Sigmoid colon (tissue), 7 donors: ENCODE data around the gene SPOCK2. TPM values are rescaled to one million over a fixed set of nuclear protein-coding genes. Genes with fewer than 3 reads are reported as not detected.
A peak's percentile ranks its signal among the peaks of the same experiment; 100 is the strongest.

ENCODE experiments used
- DNase-seq: peaks from one replicate; pipeline ENCODE4 v3.0.0-alpha.2; 2019
- H3K27ac ChIP-seq, 4 donors: fragments of 200-600 bp; sonication (generic); one replicate each; pipeline ENCODE4 v1.5.1; 2016 to 2019; ENCODE audit warnings: mild to moderate bottlenecking in 1 of 4
- H3K27me3 ChIP-seq, 3 donors: fragments of 200-600 bp; sonication (generic); one replicate each; pipeline ENCODE4 v1.5.1; 2019; ENCODE audit warnings: mild to moderate bottlenecking in 1 of 3
- H3K36me3 ChIP-seq, 4 donors: fragments of 200-600 bp; sonication (generic); one replicate each; pipeline ENCODE4 v1.5.1; 2016 to 2019
- H3K4me1 ChIP-seq, 4 donors: fragments of 200-600 bp; sonication (generic); one replicate each; pipeline ENCODE4 v1.5.1; 2017 to 2019
- H3K4me3 ChIP-seq, 4 donors: fragments of 200-600 bp; sonication (generic); one replicate each; pipeline ENCODE4 v1.5.1; 2017 to 2019; ENCODE audit warnings: mild to moderate bottlenecking in 2 of 4, moderate library complexity in 1 of 4
- H3K9me3 ChIP-seq, 4 donors: fragments of 200-600 bp in 3 of 4; sonication (generic) in 3 of 4; one replicate each; pipeline versions ENCODE4 v1.5.1 to v1.6.1; 2013 to 2019
- CTCF ChIP-seq, 4 experiments: fragments of 450-650 bp in 3 of 4; fragments of 200-600 bp in 1 of 4; IDR thresholded peaks; one replicate each; pipeline ENCODE4 v1.5.1; 2016 to 2019; ENCODE audit warnings: antibody characterized with exemption in 4 of 4, mild to moderate bottlenecking in 3 of 4, moderate library complexity in 2 of 4
- EP300 ChIP-seq, 4 donors: sonication (generic); formaldehyde crosslinking; IDR thresholded peaks; one replicate each; pipeline ENCODE4 v1.6.1; 2017; ENCODE audit warnings: antibody characterized with exemption in 4 of 4
- POLR2A ChIP-seq, 2 donors: fragments of 450-650 bp; IDR thresholded peaks; one replicate each; pipeline ENCODE4 v1.6.1; 2016; ENCODE audit warnings: antibody characterized with exemption in 2 of 2, mild to moderate bottlenecking in 2 of 2, moderate library complexity in 2 of 2
- POLR2AphosphoS5 ChIP-seq, 4 donors: sonication (generic); formaldehyde crosslinking; IDR thresholded peaks; one replicate each; pipeline ENCODE4 v1.6.1; 2017; ENCODE audit warnings: antibody characterized with exemption in 4 of 4
- WGBS, 2 donors: extraction: QIAGEN DNeasy Blood & Tissue Kit; methylation state at CpG; one replicate each; pipeline ENCODE4 v1.1.7; 2013; 5-methylcytosine and 5-hydroxymethylcytosine counted together
- intact Hi-C: fragments of 100-400 bp; cut with DNase I; formaldehyde crosslinking; loops from one replicate; pipeline ENCODE4 v1.15.1; 2023
- polyA plus RNA-seq, 3 donors: library from polyadenylated mRNA; stranded (reverse); fragments of 200-250 nt; gene quantifications; one replicate each; pipeline ENCODE4 v1.2.3, GENCODE V29; 2013
- total RNA-seq, 4 donors: library from RNA; depleted of rRNA; stranded (reverse); fragments of >200 nt; gene quantifications; one replicate each; pipeline ENCODE4 v1.1.0, GENCODE V29; 2016
- donor health status: healthy with polysubstance abuse.
- donor health status: Bipolar disorder and iron deficiency.
- donor health status: healthy.

The SPOCK2 gene
- total and polyA plus RNA-seq, 7 donors, result 0.60 to 59.5 (median 7.8) TPM

- Histone ChIP-seq H3K27ac (no peak overlapping the region), H3K36me3 (no peaks in the 10 kb centered on the region), H3K4me1 (peaks cover 0 to 12% (median 8%) of the 10 kb centered on the region in 4 donors), H3K4me3 (no peak overlapping the region), H3K9me3 (no peaks in the 10 kb centered on the region), H3K27me3 (no peaks in the 10 kb centered on the region)
- intact Hi-C loops, result loop anchor here (5.0 to 10.0 kb wide), 4 partner anchors 172 to 733 kb away; partner anchors contain the start of genes ANAPC16 and ASCC1
- WGBS, 2 donors, result 80 to 83% methylated on average over 2 of the region's 2 CpGs
- TF ChIP-seq POLR2A (IDR thresholded peaks at IDR 0.05) (no peak), POLR2AphosphoS5 (IDR thresholded peaks at IDR 0.05) (no peak), CTCF (IDR thresholded peaks at IDR 0.05) (no peak), EP300 (IDR thresholded peaks at IDR 0.05) (no peak)
- DNase-seq, result no peak
Measured at GRCh38 chr10:72045586-72045985, 42.8 kb downstream of the SPOCK2 start.

- intact Hi-C loops, result loop anchor here (1.0 to 10.0 kb wide), 5 partner anchors 88 to 732 kb away; partner anchors contain the start of genes ANAPC16 and ASCC1
- no peak overlapping the region for H3K4me3 ChIP-seq
- no peaks in the 10 kb centered on the region for H3K36me3 ChIP-seq
- no peaks in the 10 kb centered on the region for H3K27me3 ChIP-seq
- WGBS, 2 donors, result 41 to 68% methylated on average over 17 of the region's 17 CpGs
- H3K9me3 ChIP-seq, result no peaks in the 10 kb centered on the region
- TF ChIP-seq POLR2AphosphoS5 (IDR thresholded peaks at IDR 0.05), result peak in 3 of 4 donors; percentile 19 to 37 (median 34)
- TF ChIP-seq CTCF (IDR thresholded peaks at IDR 0.05), result peak; percentile 61 to 71 (median 66)
- no peak for TF ChIP-seq POLR2A (IDR thresholded peaks at IDR 0.05)
- TF ChIP-seq EP300 (IDR thresholded peaks at IDR 0.05), result peak in 1 of 4 donors; percentile 4
- H3K27ac ChIP-seq, result peak overlapping the region in 3 of 4 donors; percentile 65 to 79 (median 69)
- H3K4me1 ChIP-seq, result peaks cover 0 to 12% (median 8%) of the 10 kb centered on the region in 4 donors
- peak; percentile 85 for DNase-seq
Measured at GRCh38 chr10:72044417-72045041, 43.8 kb downstream of the SPOCK2 start.

GRCh38 chr10:72043016-72043834, 45.1 kb downstream of the SPOCK2 start:
- no peaks in the 10 kb centered on the region for H3K9me3 ChIP-seq
- WGBS, 2 donors, result 87 to 88% methylated on average over 10 of the region's 10 CpGs
- TF ChIP-seq EP300 (IDR thresholded peaks at IDR 0.05) (no peak), CTCF (IDR thresholded peaks at IDR 0.05) (no peak)
- intact Hi-C loops, result loop anchor here (10.0 kb wide), 1 partner anchor 668 kb away; no protein-coding TSS in a partner anchor
- H3K27ac ChIP-seq, result no peak overlapping the region
- peaks cover 0 to 12% (median 8%) of the 10 kb centered on the region in 4 donors for H3K4me1 ChIP-seq
- no peak overlapping the region for H3K4me3 ChIP-seq
- DNase-seq, result no peak
- no peaks in the 10 kb centered on the region for H3K36me3 ChIP-seq
- H3K27me3 ChIP-seq, result no peaks in the 10 kb centered on the region

- H3K4me1 ChIP-seq, result peaks cover 0 to 12% (median 8%) of the 10 kb centered on the region in 4 donors
- no peak overlapping the region for H3K4me3 ChIP-seq
Measured at GRCh38 chr10:72041491-72041890, 46.9 kb downstream of the SPOCK2 start.

GRCh38 chr10:72039377-72039776, 49.0 kb downstream of the SPOCK2 start:
- H3K27ac ChIP-seq, result no peak overlapping the region
- TF ChIP-seq EP300 (IDR thresholded peaks at IDR 0.05), result no peak

More at GRCh38 chr10:72041491-72041890, 46.9 kb downstream of the SPOCK2 start:
- 90% methylated on average over 6 of the region's 6 CpGs for WGBS, 2 donors
- TF ChIP-seq POLR2AphosphoS5 (IDR thresholded peaks at IDR 0.05) (no peak), EP300 (IDR thresholded peaks at IDR 0.05) (no peak)
- no peak for DNase-seq
- Histone ChIP-seq H3K9me3 (no peaks in the 10 kb centered on the region), H3K36me3 (no peaks in the 10 kb centered on the region), H3K27ac (no peak overlapping the region), H3K27me3 (no peaks in the 10 kb centered on the region)
- intact Hi-C loops, result loop anchor here (10.0 kb wide), 1 partner anchor 667 kb away; no protein-coding TSS in a partner anchor

More at GRCh38 chr10:72039377-72039776, 49.0 kb downstream of the SPOCK2 start:
- DNase-seq, result no peak
- no peaks in the 10 kb centered on the region for H3K27me3 ChIP-seq
- intact Hi-C loops, result no loop called here
- WGBS, 2 donors, result 77 to 80% methylated on average over 9 of the region's 9 CpGs
- no peaks in the 10 kb centered on the region for H3K9me3 ChIP-seq
- no peak overlapping the region for H3K4me3 ChIP-seq
- no peaks in the 10 kb centered on the region for H3K36me3 ChIP-seq
- H3K4me1 ChIP-seq, result peaks cover 0 to 3% (median 1%) of the 10 kb centered on the region in 4 donors
